ENCODE data around the gene TBL1XR1.
"Not testable (repeated sequence)": the region's sequence is repeated elsewhere in the genome, so short reads cannot be mapped to it uniquely, and the experiment has no call there.

Gene TBL1XR1

GRCh38 chr3:177208781-177209180, 11.5 kb upstream of the TBL1XR1 start:
- DNase-seq (ENCODE audit: low read depth in 2 of 3, low spot score in 2 of 3), result no peak

- no peak for DNase-seq (ENCODE audit: low read depth in 2 of 3, low spot score in 2 of 3)
Observed at GRCh38 chr3:177208223-177208622, 10.9 kb upstream of the TBL1XR1 start.

- DNase-seq (ENCODE audit: low read depth in 2 of 3, low spot score in 2 of 3), result no peak
Observed at GRCh38 chr3:177206936-177207335, 9.7 kb upstream of the TBL1XR1 start.

- no peak for DNase-seq (ENCODE audit: low read depth in 2 of 3, low spot score in 2 of 3)
Observed at GRCh38 chr3:177203689-177204395, 6.6 kb upstream of the TBL1XR1 start.

- not testable (repeated sequence) for DNase-seq (ENCODE audit: low read depth in 2 of 3, low spot score in 2 of 3)
Observed at GRCh38 chr3:177203016-177203415, 5.7 kb upstream of the TBL1XR1 start.

- DNase-seq (ENCODE audit: low read depth in 2 of 3, low spot score in 2 of 3), result peak in 1 of 3 experiments; percentile 15
Observed at GRCh38 chr3:177201700-177202397, 4.6 kb upstream of the TBL1XR1 start.

GRCh38 chr3:177199206-177199760, 2.0 kb upstream of the TBL1XR1 start:
- DNase-seq (ENCODE audit: low read depth in 2 of 3, low spot score in 2 of 3), result no peak

- DNase-seq (ENCODE audit: low read depth in 2 of 3, low spot score in 2 of 3), result peak; percentile 26 to 48 (median 33)
Observed at GRCh38 chr3:177197727-177198460, 612 bp upstream of the TBL1XR1 start.

GRCh38 chr3:177196456-177197040, 734 bp downstream of the TBL1XR1 start:
- DNase-seq (ENCODE audit: low read depth in 2 of 3, low spot score in 2 of 3), result peak in 2 of 3 experiments; percentile 28 to 39

- no peak for DNase-seq (ENCODE audit: low read depth in 2 of 3, low spot score in 2 of 3)
Observed at GRCh38 chr3:177196008-177196455, 1.2 kb downstream of the TBL1XR1 start.

- DNase-seq (ENCODE audit: low read depth in 2 of 3, low spot score in 2 of 3), result no peak
Observed at GRCh38 chr3:177195242-177195991, 1.9 kb downstream of the TBL1XR1 start.

- DNase-seq (ENCODE audit: low read depth in 2 of 3, low spot score in 2 of 3), result no peak
Observed at GRCh38 chr3:177194299-177194698, 3.0 kb downstream of the TBL1XR1 start.

- DNase-seq (ENCODE audit: low read depth in 2 of 3, low spot score in 2 of 3), result no peak
Observed at GRCh38 chr3:177193688-177194268, 3.5 kb downstream of the TBL1XR1 start.

- DNase-seq (ENCODE audit: low read depth in 2 of 3, low spot score in 2 of 3), result not testable (repeated sequence)
Observed at GRCh38 chr3:177193275-177193674, 4.0 kb downstream of the TBL1XR1 start.

GRCh38 chr3:177190756-177191681, 6.3 kb downstream of the TBL1XR1 start:
- DNase-seq (ENCODE audit: low read depth in 2 of 3, low spot score in 2 of 3), result no peak

GRCh38 chr3:177190184-177190583, 7.1 kb downstream of the TBL1XR1 start:
- DNase-seq (ENCODE audit: low read depth in 2 of 3, low spot score in 2 of 3), result not testable (repeated sequence)

GRCh38 chr3:177188325-177188724, 9.0 kb downstream of the TBL1XR1 start:
- not testable (repeated sequence) for DNase-seq (ENCODE audit: low read depth in 2 of 3, low spot score in 2 of 3)

- no peak for DNase-seq (ENCODE audit: low read depth in 2 of 3, low spot score in 2 of 3)
Observed at GRCh38 chr3:177186306-177186705, 11.0 kb downstream of the TBL1XR1 start.

- no peak for DNase-seq (ENCODE audit: low read depth in 2 of 3, low spot score in 2 of 3)
Observed at GRCh38 chr3:177185035-177185574, 12.2 kb downstream of the TBL1XR1 start.
